Measurements from ENCODE around the gene DOK5. TPM values are rescaled to one million over a fixed set of nuclear protein-coding genes. Genes with fewer than 3 reads are reported as not detected.

The DOK5 gene
- total and polyA plus RNA-seq, 2 of the 8 experiments (the other 6 are each of a cell fraction or from before 2014, with no cell fraction given) = 8.9 to 15.0 TPM

- TF ChIP-seq, protein P1, sequence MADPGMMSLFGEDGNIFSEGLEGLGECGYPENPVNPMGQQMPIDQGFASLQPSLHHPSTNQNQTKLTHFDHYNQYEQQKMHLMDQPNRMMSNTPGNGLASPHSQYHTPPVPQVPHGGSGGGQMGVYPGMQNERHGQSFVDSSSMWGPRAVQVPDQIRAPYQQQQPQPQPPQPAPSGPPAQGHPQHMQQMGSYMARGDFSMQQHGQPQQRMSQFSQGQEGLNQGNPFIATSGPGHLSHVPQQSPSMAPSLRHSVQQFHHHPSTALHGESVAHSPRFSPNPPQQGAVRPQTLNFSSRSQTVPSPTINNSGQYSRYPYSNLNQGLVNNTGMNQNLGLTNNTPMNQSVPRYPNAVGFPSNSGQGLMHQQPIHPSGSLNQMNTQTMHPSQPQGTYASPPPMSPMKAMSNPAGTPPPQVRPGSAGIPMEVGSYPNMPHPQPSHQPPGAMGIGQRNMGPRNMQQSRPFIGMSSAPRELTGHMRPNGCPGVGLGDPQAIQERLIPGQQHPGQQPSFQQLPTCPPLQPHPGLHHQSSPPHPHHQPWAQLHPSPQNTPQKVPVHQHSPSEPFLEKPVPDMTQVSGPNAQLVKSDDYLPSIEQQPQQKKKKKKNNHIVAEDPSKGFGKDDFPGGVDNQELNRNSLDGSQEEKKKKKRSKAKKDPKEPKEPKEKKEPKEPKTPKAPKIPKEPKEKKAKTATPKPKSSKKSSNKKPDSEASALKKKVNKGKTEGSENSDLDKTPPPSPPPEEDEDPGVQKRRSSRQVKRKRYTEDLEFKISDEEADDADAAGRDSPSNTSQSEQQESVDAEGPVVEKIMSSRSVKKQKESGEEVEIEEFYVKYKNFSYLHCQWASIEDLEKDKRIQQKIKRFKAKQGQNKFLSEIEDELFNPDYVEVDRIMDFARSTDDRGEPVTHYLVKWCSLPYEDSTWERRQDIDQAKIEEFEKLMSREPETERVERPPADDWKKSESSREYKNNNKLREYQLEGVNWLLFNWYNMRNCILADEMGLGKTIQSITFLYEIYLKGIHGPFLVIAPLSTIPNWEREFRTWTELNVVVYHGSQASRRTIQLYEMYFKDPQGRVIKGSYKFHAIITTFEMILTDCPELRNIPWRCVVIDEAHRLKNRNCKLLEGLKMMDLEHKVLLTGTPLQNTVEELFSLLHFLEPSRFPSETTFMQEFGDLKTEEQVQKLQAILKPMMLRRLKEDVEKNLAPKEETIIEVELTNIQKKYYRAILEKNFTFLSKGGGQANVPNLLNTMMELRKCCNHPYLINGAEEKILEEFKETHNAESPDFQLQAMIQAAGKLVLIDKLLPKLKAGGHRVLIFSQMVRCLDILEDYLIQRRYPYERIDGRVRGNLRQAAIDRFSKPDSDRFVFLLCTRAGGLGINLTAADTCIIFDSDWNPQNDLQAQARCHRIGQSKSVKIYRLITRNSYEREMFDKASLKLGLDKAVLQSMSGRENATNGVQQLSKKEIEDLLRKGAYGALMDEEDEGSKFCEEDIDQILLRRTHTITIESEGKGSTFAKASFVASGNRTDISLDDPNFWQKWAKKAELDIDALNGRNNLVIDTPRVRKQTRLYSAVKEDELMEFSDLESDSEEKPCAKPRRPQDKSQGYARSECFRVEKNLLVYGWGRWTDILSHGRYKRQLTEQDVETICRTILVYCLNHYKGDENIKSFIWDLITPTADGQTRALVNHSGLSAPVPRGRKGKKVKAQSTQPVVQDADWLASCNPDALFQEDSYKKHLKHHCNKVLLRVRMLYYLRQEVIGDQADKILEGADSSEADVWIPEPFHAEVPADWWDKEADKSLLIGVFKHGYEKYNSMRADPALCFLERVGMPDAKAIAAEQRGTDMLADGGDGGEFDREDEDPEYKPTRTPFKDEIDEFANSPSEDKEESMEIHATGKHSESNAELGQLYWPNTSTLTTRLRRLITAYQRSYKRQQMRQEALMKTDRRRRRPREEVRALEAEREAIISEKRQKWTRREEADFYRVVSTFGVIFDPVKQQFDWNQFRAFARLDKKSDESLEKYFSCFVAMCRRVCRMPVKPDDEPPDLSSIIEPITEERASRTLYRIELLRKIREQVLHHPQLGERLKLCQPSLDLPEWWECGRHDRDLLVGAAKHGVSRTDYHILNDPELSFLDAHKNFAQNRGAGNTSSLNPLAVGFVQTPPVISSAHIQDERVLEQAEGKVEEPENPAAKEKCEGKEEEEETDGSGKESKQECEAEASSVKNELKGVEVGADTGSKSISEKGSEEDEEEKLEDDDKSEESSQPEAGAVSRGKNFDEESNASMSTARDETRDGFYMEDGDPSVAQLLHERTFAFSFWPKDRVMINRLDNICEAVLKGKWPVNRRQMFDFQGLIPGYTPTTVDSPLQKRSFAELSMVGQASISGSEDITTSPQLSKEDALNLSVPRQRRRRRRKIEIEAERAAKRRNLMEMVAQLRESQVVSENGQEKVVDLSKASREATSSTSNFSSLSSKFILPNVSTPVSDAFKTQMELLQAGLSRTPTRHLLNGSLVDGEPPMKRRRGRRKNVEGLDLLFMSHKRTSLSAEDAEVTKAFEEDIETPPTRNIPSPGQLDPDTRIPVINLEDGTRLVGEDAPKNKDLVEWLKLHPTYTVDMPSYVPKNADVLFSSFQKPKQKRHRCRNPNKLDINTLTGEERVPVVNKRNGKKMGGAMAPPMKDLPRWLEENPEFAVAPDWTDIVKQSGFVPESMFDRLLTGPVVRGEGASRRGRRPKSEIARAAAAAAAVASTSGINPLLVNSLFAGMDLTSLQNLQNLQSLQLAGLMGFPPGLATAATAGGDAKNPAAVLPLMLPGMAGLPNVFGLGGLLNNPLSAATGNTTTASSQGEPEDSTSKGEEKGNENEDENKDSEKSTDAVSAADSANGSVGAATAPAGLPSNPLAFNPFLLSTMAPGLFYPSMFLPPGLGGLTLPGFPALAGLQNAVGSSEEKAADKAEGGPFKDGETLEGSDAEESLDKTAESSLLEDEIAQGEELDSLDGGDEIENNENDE (IDR thresholded peaks at IDR 0.05; ENCODE audit: insufficient replicate concordance, low read length) = no peak
- no peak for TF ChIP-seq EGR1 (IDR thresholded peaks at IDR 0.05; ENCODE audit: borderline replicate concordance, low read depth, low read length)
- TF ChIP-seq, protein P2, sequence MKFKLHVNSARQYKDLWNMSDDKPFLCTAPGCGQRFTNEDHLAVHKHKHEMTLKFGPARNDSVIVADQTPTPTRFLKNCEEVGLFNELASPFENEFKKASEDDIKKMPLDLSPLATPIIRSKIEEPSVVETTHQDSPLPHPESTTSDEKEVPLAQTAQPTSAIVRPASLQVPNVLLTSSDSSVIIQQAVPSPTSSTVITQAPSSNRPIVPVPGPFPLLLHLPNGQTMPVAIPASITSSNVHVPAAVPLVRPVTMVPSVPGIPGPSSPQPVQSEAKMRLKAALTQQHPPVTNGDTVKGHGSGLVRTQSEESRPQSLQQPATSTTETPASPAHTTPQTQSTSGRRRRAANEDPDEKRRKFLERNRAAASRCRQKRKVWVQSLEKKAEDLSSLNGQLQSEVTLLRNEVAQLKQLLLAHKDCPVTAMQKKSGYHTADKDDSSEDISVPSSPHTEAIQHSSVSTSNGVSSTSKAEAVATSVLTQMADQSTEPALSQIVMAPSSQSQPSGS (IDR thresholded peaks at IDR 0.05; ENCODE audit: low read length) = no peak
- TF ChIP-seq POLR2A (IDR thresholded peaks at IDR 0.05; ENCODE audit: control extremely low read depth in 1 of 2, low read depth in 2 of 2, low read length in 2 of 2) = no peak
- no peak for TF ChIP-seq RXRA (IDR thresholded peaks at IDR 0.05; ENCODE audit: insufficient read depth, low read depth, low read length)
- TF ChIP-seq ATF3 (IDR thresholded peaks at IDR 0.05; ENCODE audit: insufficient read depth, low read depth, low read length) = no peak
- no peak for TF ChIP-seq SIRT6 (IDR thresholded peaks at IDR 0.05; ENCODE audit: low read length)
- TF ChIP-seq POLR2AphosphoS5 (IDR thresholded peaks at IDR 0.05; ENCODE audit: low read depth, low read length) = no peak
- no peak for TF ChIP-seq FOSL1 (IDR thresholded peaks at IDR 0.05; ENCODE audit: insufficient read depth, low read depth, low read length)
These were observed 112.0 kb downstream of the DOK5 start (continued) for GRCh38 chr20:54587408-54587807.
